ENCODE measurements around the gene KRTAP22-2.

Gene KRTAP22-2

DNA sequence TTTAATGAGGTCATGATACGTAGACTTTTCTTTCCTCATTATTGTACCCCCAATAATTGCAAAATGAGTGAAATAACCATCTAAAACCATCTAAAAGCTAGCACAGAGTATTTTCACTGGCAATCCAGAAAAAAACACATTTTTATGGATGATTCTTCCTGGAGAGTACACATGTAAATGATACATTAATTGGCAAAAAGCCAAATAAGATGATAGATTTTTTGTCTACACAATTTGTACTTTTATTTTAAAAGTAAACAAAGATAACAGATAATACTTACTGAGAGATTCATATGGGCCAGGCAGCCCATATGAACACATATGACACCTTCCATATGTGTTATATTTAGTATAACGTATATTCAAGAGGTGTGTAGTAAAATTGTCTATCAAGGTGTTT is 26.6 kb downstream of the KRTAP22-2 start:
- no peak for DNase-seq (ENCODE audit: low read depth in 1 of 2, low spot score in 1 of 2)

DNA sequence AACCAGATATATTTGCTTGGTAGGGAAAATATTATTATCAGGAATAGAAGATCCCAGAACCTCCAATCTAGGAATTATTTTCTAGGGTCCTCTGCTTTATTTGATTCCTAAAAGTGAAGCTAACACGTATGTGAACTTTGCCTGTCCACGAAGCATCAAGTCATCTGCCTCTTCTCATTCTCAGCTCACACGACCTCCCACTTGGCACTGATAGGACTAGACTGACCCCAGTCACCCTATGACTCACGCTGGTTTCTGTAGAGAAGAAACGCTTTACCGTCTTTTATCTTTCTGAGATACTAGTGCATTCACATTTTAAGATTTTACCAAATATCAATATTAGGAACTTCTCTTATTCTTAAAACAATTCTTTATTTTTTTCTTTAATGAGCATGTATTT is 27.1 kb downstream of the KRTAP22-2 start:
- no peak for DNase-seq (ENCODE audit: low read depth in 1 of 2, low spot score in 1 of 2)

GRCh38 chr21:30561957-30562356 is 28.2 kb downstream of the KRTAP22-2 start:
- no peak for DNase-seq (ENCODE audit: low read depth in 1 of 2, low spot score in 1 of 2)

- DNase-seq (ENCODE audit: low read depth in 1 of 2, low spot score in 1 of 2): no peak
Observed at GRCh38 chr21:30561264-30561895, 28.8 kb downstream of the KRTAP22-2 start, which contains the start of gene KRTAP19-7. Gene KRTAP19-7, minus strand, starts transcription at chr21:30561314. Its CDS starts 25 bp downstream, at chr21:30561289.

GRCh38 chr21:30555095-30555494 is 35.1 kb downstream of the KRTAP22-2 start:
- no peak for DNase-seq (ENCODE audit: low read depth in 1 of 2, low spot score in 1 of 2)

DNA sequence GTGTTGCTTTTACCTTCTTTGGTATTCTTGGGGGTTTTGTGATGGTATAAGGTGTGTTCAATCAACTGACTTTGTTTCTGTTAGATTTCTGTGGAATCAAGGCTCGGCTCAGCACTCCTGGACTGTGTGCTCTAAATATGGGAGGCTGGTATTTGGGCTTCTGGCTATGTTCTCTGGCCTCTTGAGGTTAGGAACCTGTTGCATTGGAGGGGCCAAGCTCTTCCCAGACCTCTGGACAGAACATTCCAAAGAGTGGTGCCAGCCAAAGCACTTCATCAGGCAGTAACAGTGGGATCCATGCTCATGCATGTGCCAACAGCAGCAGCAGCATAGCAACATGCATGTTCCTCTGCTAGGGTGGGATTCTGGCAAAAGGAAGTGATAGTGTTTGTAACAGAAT is 37.4 kb downstream of the KRTAP22-2 start:
- no peak for DNase-seq (ENCODE audit: low read depth in 1 of 2, low spot score in 1 of 2)

DNA sequence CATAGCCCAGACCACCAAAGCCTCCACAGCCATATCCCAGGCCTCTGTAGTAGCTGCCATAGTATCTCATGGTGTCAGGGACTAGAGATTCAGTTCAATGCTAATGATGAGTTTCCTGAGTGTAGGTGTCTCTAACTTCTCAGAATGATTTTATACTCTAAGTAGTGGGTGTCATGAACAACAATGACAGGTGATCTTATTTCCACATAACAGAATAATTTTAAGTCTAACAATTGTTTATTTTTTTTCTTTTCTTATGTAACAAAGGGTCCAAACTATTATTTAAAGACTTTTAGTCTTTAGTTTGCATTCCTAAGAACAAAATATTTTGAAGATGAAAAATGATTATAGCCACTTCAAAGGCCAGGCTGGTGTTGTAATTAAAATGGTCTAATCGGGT is 48.4 kb downstream of the KRTAP22-2 start, which contains the start of gene KRTAP19-6:
Gene KRTAP19-6, minus strand, starts transcription at position 101 of the 400 bp plus-strand sequence. Its CDS starts 31 bp downstream, at position 70.
- DNase-seq (ENCODE audit: low read depth in 1 of 2, low spot score in 1 of 2): no peak
